GM06990 (cell line): Measurements from ENCODE around the gene GRIN3B.

Experiments
- DNase-seq: peaks from one replicate; pipeline ENCODE4 v3.0.0-alpha.2; 2011; ENCODE audit not compliant: insufficient read length; ENCODE audit errors: extremely low read depth
- H3K27me3 ChIP-seq: replicated peaks from 2 replicates; pipeline ENCODE4 v1.6.0; 2011; ENCODE audit warnings: low read length; ENCODE audit not compliant: control insufficient read depth, insufficient read depth
- H3K36me3 ChIP-seq: 2 replicates; pipeline ENCODE4 v1.5.1; 2011; ENCODE audit warnings: low read length; ENCODE audit not compliant: control insufficient read depth, insufficient read depth
- H3K4me3 ChIP-seq: replicated peaks from 2 replicates; pipeline ENCODE4 v1.5.1; 2011; ENCODE audit warnings: low read depth, mild to moderate bottlenecking, control low read depth, low read length
- CTCF ChIP-seq: IDR thresholded peaks from 2 replicates; pipeline ENCODE4 v1.5.1; 2011; ENCODE audit warnings: low read length, control low read depth, mild to moderate bottlenecking, inconsistent platforms; ENCODE audit not compliant: insufficient read depth, poor library complexity, severe bottlenecking

The GRIN3B gene

GRCh38 chr19:1027650-1028061, 27.4 kb downstream of the GRIN3B start:
- Histone ChIP-seq H3K27me3 (no peaks in the 10 kb centered on the region), H3K36me3 (peaks cover 9% of the 10 kb centered on the region), H3K4me3 (peak overlapping the region; percentile 97)
- no peak for TF ChIP-seq CTCF
- DNase-seq = no peak

- Histone ChIP-seq H3K36me3 (peaks cover 11% of the 10 kb centered on the region), H3K27me3 (no peaks in the 10 kb centered on the region), H3K4me3 (peak overlapping the region; percentile 97)
- peak; percentile 75 for DNase-seq
- TF ChIP-seq CTCF = no peak
Observed at GRCh38 chr19:1028062-1028926, 28.1 kb downstream of the GRIN3B start.

GRCh38 chr19:1032264-1032867, 32.1 kb downstream of the GRIN3B start:
- Histone ChIP-seq H3K4me3 (no peak overlapping the region), H3K36me3 (peaks cover 24% of the 10 kb centered on the region), H3K27me3 (no peaks in the 10 kb centered on the region)
- DNase-seq = no peak
- no peak for TF ChIP-seq CTCF

- Histone ChIP-seq H3K36me3 (peaks cover 20% of the 10 kb centered on the region), H3K27me3 (no peaks in the 10 kb centered on the region), H3K4me3 (no peak overlapping the region)
- DNase-seq = no peak
- TF ChIP-seq CTCF = peak; percentile 13
Observed at GRCh38 chr19:1035998-1036621, 35.9 kb downstream of the GRIN3B start.

- Histone ChIP-seq H3K4me3 (no peak overlapping the region), H3K27me3 (no peaks in the 10 kb centered on the region), H3K36me3 (peaks cover 18% of the 10 kb centered on the region)
- peak; percentile 73 for DNase-seq
- no peak for TF ChIP-seq CTCF
Observed at GRCh38 chr19:1037621-1038064, 37.4 kb downstream of the GRIN3B start.
